ENCODE data around the gene PADI3.

PADI3 gene

DNA sequence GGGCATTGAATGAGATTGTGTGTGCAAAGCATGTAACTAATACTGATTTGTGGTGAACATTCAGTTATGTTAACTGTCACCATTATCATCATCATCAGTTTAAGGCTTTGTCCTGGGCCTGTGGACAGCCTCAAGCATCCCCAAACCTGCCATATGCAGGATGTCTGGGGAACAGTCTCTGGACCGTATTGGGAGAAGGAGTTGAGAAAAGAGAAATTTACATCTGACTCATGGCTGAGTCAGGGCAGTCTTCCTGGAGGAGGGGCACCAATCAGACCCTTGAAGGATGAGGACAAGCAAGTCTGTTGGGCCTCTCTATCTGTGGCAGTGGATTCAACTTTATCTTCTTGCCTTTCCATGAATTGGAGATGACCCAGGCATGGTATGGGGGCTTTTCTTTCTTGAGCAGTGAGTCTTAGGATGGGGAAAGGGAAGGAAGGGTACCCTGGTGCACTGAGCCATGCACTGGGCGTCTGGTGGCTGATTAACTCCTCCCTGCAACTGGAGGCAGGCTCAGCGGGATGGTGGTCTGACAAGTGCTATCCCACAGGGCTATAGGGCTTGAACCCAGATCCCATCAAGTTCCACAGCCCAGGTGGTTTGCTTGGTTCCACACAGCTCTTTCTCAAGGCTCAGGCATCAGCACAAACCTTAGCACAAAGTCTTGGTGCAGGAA lies 2.9 kb downstream of the PADI3 start:
- Histone ChIP-seq H3K27ac (ENCODE audit: insufficient read depth, low read depth, low read length, poor library complexity, severe bottlenecking) (no peak overlapping the region), H3K36me3 (ENCODE audit: control insufficient read depth, insufficient read depth, low read length) (no peaks in the 10 kb centered on the region), H3K4me3 (ENCODE audit: insufficient read depth, low read depth, low read length) (no peak overlapping the region), H3K9me3 (ENCODE audit: control insufficient read depth, low read length) (no peaks in the 10 kb centered on the region), H3K27me3 (ENCODE audit: control insufficient read depth, insufficient read depth, low read length, poor library complexity, severe bottlenecking) (no peaks in the 10 kb centered on the region), H3K4me1 (ENCODE audit: control insufficient read depth, insufficient read depth, low read length) (no peaks in the 10 kb centered on the region)
- WGBS, 2 experiments, result 58 to 62% methylated on average over 3 of the region's 3 CpGs

- Histone ChIP-seq H3K4me1 (ENCODE audit: control insufficient read depth, insufficient read depth, low read length) (no peaks in the 10 kb centered on the region), H3K27me3 (ENCODE audit: control insufficient read depth, insufficient read depth, low read length, poor library complexity, severe bottlenecking) (no peaks in the 10 kb centered on the region), H3K9me3 (ENCODE audit: control insufficient read depth, low read length) (no peaks in the 10 kb centered on the region), H3K36me3 (ENCODE audit: control insufficient read depth, insufficient read depth, low read length) (no peaks in the 10 kb centered on the region), H3K4me3 (ENCODE audit: insufficient read depth, low read depth, low read length) (no peak overlapping the region), H3K27ac (ENCODE audit: insufficient read depth, low read depth, low read length, poor library complexity, severe bottlenecking) (no peak overlapping the region)
- WGBS, 2 experiments, result 79 to 83% methylated on average over 5 of the region's 5 CpGs
Measured at GRCh38 chr1:17255336-17255735, 6.4 kb downstream of the PADI3 start.

DNA sequence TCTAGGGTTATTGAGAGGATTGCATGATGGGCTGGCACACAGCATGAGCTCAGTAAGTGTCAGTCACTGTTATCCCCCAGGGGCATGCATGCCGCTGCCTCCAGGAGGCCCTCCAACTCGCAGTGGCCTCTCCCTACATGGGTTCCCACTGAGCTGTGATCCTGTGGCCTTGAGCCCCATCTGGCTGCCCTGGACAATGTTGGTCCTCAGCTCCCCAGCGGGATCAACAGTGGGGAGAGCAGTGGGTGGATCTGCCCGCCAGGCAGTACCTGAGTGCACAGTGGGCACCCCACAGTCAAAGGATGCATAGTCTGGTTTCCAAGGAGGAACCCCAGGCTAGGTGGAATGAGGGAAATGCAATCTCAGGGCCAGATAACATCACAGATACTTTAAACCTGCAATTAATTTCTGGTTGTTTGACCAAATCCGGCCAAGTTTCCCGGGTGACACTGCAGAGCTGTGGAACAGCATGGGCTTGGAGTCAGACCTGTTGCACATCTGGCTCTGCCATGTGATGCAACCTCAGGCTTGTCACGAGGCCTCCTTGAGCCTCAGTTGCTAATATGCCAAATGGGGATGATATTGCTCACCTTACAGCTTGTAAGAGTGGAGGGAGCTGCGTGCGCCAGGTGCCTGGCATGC lies 9.3 kb downstream of the PADI3 start:
- Histone ChIP-seq H3K4me3 (ENCODE audit: insufficient read depth, low read depth, low read length) (no peak overlapping the region), H3K9me3 (ENCODE audit: control insufficient read depth, low read length) (no peaks in the 10 kb centered on the region), H3K4me1 (ENCODE audit: control insufficient read depth, insufficient read depth, low read length) (no peaks in the 10 kb centered on the region), H3K27me3 (ENCODE audit: control insufficient read depth, insufficient read depth, low read length, poor library complexity, severe bottlenecking) (no peaks in the 10 kb centered on the region), H3K27ac (ENCODE audit: insufficient read depth, low read depth, low read length, poor library complexity, severe bottlenecking) (no peak overlapping the region), H3K36me3 (ENCODE audit: control insufficient read depth, insufficient read depth, low read length) (no peaks in the 10 kb centered on the region)
- 83 to 87% methylated on average over 9 of the region's 9 CpGs for WGBS, 2 experiments

DNA sequence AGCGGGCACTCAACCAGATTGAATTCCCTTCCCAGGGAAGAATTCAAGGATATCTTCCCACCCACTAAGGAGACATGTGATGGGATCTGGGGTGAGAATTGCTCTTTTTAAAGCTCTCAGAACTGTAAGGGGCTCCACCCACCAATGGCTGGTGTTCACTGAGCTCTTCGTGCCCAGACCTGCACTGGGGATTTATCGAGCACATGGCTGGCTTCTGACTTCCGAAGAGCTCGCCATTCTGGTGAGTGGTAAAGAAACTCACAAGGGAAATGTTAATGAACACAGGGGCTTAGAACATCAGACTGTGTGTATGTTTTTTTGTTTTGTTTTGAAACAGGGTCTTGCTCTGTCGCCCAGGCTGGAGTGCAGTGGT lies 9.8 kb downstream of the PADI3 start:
- WGBS, 2 experiments, result 88 to 95% methylated on average over 6 of the region's 6 CpGs
- H3K27me3 ChIP-seq (ENCODE audit: control insufficient read depth, insufficient read depth, low read length, poor library complexity, severe bottlenecking), result no peaks in the 10 kb centered on the region
- H3K9me3 ChIP-seq (ENCODE audit: control insufficient read depth, low read length), result no peaks in the 10 kb centered on the region
- no peak overlapping the region for H3K4me3 ChIP-seq (ENCODE audit: insufficient read depth, low read depth, low read length)
- H3K4me1 ChIP-seq (ENCODE audit: control insufficient read depth, insufficient read depth, low read length), result no peaks in the 10 kb centered on the region
- H3K27ac ChIP-seq (ENCODE audit: insufficient read depth, low read depth, low read length, poor library complexity, severe bottlenecking), result no peak overlapping the region
- no peaks in the 10 kb centered on the region for H3K36me3 ChIP-seq (ENCODE audit: control insufficient read depth, insufficient read depth, low read length)

DNA sequence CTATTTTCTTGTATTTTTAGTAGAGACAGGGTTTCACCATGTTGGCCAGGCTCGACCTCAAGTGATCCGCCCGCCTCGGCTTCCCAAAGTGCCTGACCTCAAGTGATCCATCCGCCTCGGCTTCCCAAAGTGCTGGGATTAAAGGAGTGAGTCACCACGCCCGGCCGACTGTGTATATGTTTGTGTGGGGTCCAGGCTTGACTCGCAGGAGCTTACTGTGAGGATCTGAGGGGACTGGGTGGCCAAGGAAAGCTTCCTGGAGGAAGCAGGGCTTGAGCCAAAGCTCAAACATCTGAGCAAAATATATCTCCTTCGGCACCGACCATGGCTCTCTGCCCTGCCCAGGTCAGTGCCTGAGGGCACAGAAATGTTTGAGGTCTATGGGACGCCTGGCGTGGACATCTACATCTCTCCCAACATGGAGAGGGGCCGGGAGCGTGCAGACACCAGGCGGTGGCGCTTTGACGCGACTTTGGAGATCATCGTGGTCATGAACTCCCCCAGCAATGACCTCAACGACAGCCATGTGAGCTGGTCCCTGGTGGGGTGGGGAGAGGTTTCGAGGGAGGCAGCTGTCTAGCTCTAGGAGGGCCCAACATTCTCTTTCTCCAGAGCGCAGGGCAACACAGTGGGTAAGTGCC lies 10.5 kb downstream of the PADI3 start:
- Histone ChIP-seq H3K4me3 (ENCODE audit: insufficient read depth, low read depth, low read length) (no peak overlapping the region), H3K9me3 (ENCODE audit: control insufficient read depth, low read length) (no peaks in the 10 kb centered on the region), H3K27ac (ENCODE audit: insufficient read depth, low read depth, low read length, poor library complexity, severe bottlenecking) (no peak overlapping the region), H3K36me3 (ENCODE audit: control insufficient read depth, insufficient read depth, low read length) (no peaks in the 10 kb centered on the region), H3K4me1 (ENCODE audit: control insufficient read depth, insufficient read depth, low read length) (no peaks in the 10 kb centered on the region), H3K27me3 (ENCODE audit: control insufficient read depth, insufficient read depth, low read length, poor library complexity, severe bottlenecking) (no peaks in the 10 kb centered on the region)
- 87 to 90% methylated on average over 24 of the region's 24 CpGs for WGBS, 2 experiments

- Histone ChIP-seq H3K27ac (ENCODE audit: insufficient read depth, low read depth, low read length, poor library complexity, severe bottlenecking) (no peak overlapping the region), H3K4me1 (ENCODE audit: control insufficient read depth, insufficient read depth, low read length) (no peaks in the 10 kb centered on the region), H3K4me3 (ENCODE audit: insufficient read depth, low read depth, low read length) (no peak overlapping the region), H3K36me3 (ENCODE audit: control insufficient read depth, insufficient read depth, low read length) (no peaks in the 10 kb centered on the region), H3K9me3 (ENCODE audit: control insufficient read depth, low read length) (no peaks in the 10 kb centered on the region), H3K27me3 (ENCODE audit: control insufficient read depth, insufficient read depth, low read length, poor library complexity, severe bottlenecking) (no peaks in the 10 kb centered on the region)
- 90% methylated on average over 7 of the region's 7 CpGs for WGBS, 2 experiments
Measured at GRCh38 chr1:17260264-17260663, 11.4 kb downstream of the PADI3 start.

DNA sequence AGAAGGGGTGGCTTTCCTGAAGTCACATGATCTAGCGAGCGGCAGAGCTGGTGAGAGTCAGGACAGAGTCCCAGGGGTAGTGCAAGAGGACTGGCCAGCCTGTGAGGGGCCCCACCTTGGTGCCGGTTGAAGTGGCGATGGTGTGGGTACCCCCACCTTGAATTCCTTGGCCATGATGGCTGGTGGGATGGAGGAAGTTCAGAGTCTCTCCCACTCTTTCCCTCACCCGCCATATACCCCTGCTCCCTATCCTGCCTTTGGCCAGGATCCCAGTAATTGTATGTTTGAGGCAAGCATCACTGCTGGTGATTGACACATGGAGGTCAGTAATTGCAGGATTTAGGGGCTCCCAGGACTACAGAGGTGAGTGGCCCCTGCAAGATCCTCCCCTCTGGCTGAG lies 11.8 kb downstream of the PADI3 start:
- no peak overlapping the region for H3K27ac ChIP-seq (ENCODE audit: insufficient read depth, low read depth, low read length, poor library complexity, severe bottlenecking)

DNA sequence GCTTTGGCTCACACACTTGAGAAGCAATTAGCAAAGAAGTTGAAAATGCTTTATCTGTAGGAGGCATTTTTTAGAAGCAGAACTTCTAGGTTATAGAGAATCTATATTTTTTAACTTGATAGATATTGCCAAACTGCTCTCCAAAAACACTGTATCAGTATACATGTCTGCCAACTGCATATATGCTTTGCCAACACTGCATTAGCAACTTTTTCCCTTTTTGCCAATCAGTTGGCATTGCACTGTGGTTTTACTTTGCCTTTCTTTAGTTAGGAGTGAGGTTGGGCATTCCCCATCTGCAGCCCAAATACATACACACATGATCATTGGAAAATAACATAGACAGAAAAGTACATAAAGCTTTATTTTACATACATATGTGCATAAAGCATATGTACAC lies 15.0 kb downstream of the PADI3 start:
- H3K27me3 ChIP-seq (ENCODE audit: control insufficient read depth, insufficient read depth, low read length, poor library complexity, severe bottlenecking), result no peaks in the 10 kb centered on the region
- H3K27ac ChIP-seq (ENCODE audit: insufficient read depth, low read depth, low read length, poor library complexity, severe bottlenecking), result no peak overlapping the region
- H3K9me3 ChIP-seq (ENCODE audit: control insufficient read depth, low read length), result no peaks in the 10 kb centered on the region
- no peak overlapping the region for H3K4me3 ChIP-seq (ENCODE audit: insufficient read depth, low read depth, low read length)
- H3K4me1 ChIP-seq (ENCODE audit: control insufficient read depth, insufficient read depth, low read length), result no peaks in the 10 kb centered on the region
- H3K36me3 ChIP-seq (ENCODE audit: control insufficient read depth, insufficient read depth, low read length), result no peaks in the 10 kb centered on the region

More for the DNA sequence above, 11.8 kb downstream of the PADI3 start:
- no peaks in the 10 kb centered on the region for H3K36me3 ChIP-seq (ENCODE audit: control insufficient read depth, insufficient read depth, low read length)
- H3K9me3 ChIP-seq (ENCODE audit: control insufficient read depth, low read length), result no peaks in the 10 kb centered on the region
- H3K4me1 ChIP-seq (ENCODE audit: control insufficient read depth, insufficient read depth, low read length), result no peaks in the 10 kb centered on the region
- no peaks in the 10 kb centered on the region for H3K27me3 ChIP-seq (ENCODE audit: control insufficient read depth, insufficient read depth, low read length, poor library complexity, severe bottlenecking)
- no peak overlapping the region for H3K4me3 ChIP-seq (ENCODE audit: insufficient read depth, low read depth, low read length)
- 94 to 97% methylated on average over 4 to 5 of the region's 5 CpGs for WGBS, 2 experiments

DNA sequence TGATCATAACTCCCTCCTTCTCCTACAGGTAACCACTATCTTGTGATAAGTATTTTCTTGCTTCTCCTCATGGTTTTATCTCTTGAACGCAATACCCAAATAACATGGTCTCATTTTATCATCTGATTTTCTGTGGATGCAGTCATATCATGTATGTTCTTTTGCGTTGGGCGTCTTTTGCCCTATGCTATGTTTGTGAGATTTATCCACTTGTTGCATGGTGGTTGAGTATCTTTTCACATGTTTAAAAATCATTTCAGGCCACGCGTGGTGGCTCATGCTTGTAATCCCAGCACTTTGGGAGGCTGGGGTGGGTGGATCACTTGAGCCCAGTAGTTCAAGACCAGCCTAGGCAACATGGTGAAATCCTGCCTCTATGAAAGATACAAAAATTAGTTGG lies 15.6 kb downstream of the PADI3 start:
- Histone ChIP-seq H3K36me3 (ENCODE audit: control insufficient read depth, insufficient read depth, low read length) (no peaks in the 10 kb centered on the region), H3K4me3 (ENCODE audit: insufficient read depth, low read depth, low read length) (no peak overlapping the region), H3K4me1 (ENCODE audit: control insufficient read depth, insufficient read depth, low read length) (no peaks in the 10 kb centered on the region), H3K27me3 (ENCODE audit: control insufficient read depth, insufficient read depth, low read length, poor library complexity, severe bottlenecking) (no peaks in the 10 kb centered on the region), H3K27ac (ENCODE audit: insufficient read depth, low read depth, low read length, poor library complexity, severe bottlenecking) (no peak overlapping the region), H3K9me3 (ENCODE audit: control insufficient read depth, low read length) (no peaks in the 10 kb centered on the region)
- WGBS, 2 experiments, result 85 to 87% methylated on average over 4 to 5 of the region's 5 CpGs

DNA sequence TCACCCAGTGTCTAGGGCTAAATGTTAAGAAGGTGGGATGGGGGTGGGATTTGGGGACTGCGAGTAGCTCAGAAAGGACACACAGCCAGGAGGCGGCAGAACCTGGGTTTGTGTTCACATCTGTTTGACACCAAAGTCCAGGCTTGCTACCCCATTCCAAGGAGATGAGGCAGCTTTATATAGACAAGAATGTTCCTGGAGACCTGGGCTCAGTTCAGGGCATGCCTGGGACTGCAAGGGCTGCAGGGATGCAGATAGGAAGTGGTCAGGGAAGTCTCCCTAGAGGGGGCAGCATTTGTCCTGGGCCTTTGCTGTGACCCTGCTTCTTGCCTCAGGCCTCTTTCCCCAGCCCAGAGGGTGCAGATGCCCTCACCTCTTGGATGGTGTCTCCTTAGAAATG lies 16.3 kb downstream of the PADI3 start:
- no peak overlapping the region for H3K27ac ChIP-seq (ENCODE audit: insufficient read depth, low read depth, low read length, poor library complexity, severe bottlenecking)
- no peaks in the 10 kb centered on the region for H3K9me3 ChIP-seq (ENCODE audit: control insufficient read depth, low read length)
- H3K36me3 ChIP-seq (ENCODE audit: control insufficient read depth, insufficient read depth, low read length), result no peaks in the 10 kb centered on the region
- no peaks in the 10 kb centered on the region for H3K27me3 ChIP-seq (ENCODE audit: control insufficient read depth, insufficient read depth, low read length, poor library complexity, severe bottlenecking)
- H3K4me3 ChIP-seq (ENCODE audit: insufficient read depth, low read depth, low read length), result no peak overlapping the region
- WGBS, 2 experiments, result 83 to 91% methylated on average over 2 of the region's 2 CpGs
- H3K4me1 ChIP-seq (ENCODE audit: control insufficient read depth, insufficient read depth, low read length), result no peaks in the 10 kb centered on the region
